ENCODE measurements around the gene C22orf31.

- TF ChIP-seq SUZ12 (IDR thresholded peaks at IDR 0.05; ENCODE audit: extremely low read depth, insufficient read depth, insufficient read length): no peak
- TF ChIP-seq YY1 (IDR thresholded peaks at IDR 0.05; ENCODE audit: insufficient read depth, insufficient read length): no peak
Observed at GRCh38 chr22:29087012-29087411, 25.4 kb upstream of the C22orf31 start.

Measured in NT2/D1 (cell line).